Naive thymus-derived CD4-positive, alpha-beta T cell (primary cell): ENCODE results near the gene PDE4DIP. TPM values are rescaled to one million over a fixed set of nuclear protein-coding genes. Genes with fewer than 3 reads are reported as not detected.
"Not testable (repeated sequence)": the region's sequence is repeated elsewhere in the genome, so short reads cannot be mapped to it uniquely, and the experiment has no call there.

ENCODE experiments used
- ATAC-seq: fragments of 150-1000 bp; cut with Tn5 transposase; 2 replicates; pipeline ENCODE4 v1.10.0; 2021; ENCODE audit warnings: mild to moderate bottlenecking, moderate library complexity
- CTCF ChIA-PET: fragments of 350-600 bp; sonication (Branson Sonifier 250); formaldehyde crosslinking; loops from one replicate; lab custom pipeline; 2021; ENCODE audit warnings: antibody characterized with exemption; lab: Charles Lee
- POLR2A ChIA-PET: fragments of 350-600 bp; sonication (Branson Sonifier 250); formaldehyde crosslinking; loops from one replicate; lab custom pipeline; 2021; ENCODE audit warnings: antibody characterized with exemption, inconsistent platforms; lab: Charles Lee
- DNase-seq, 9 donors: peaks; one replicate each; pipeline versions ENCODE4 v3.0.0 to v3.0.0-alpha.2; 2020 to 2022; ENCODE audit warnings: mixed read lengths in 1 of 9
- H3K27ac ChIP-seq: one replicate; pipeline ENCODE4 v1.7.0; 2013; ENCODE audit warnings: mild to moderate bottlenecking, low read depth, low read length, moderate library complexity
- H3K27me3 ChIP-seq, 2 donors: one replicate each; pipeline ENCODE4 v1.7.0; 2013; ENCODE audit warnings: low read length in 2 of 2, mild to moderate bottlenecking in 2 of 2, moderate library complexity in 2 of 2; ENCODE audit not compliant: control insufficient read depth in 2 of 2, insufficient read depth in 2 of 2
- H3K36me3 ChIP-seq, 3 experiments: 1 replicate in 2 of 3; 2 replicates in 1 of 3; pipeline ENCODE4 v1.7.0; 2013; ENCODE audit warnings: low read length in 3 of 3, mild to moderate bottlenecking in 3 of 3, moderate library complexity in 1 of 3; ENCODE audit not compliant: insufficient read depth in 3 of 3, control insufficient read depth in 2 of 3
- H3K4me1 ChIP-seq, 2 donors: one replicate each; pipeline ENCODE4 v1.7.0; 2013; ENCODE audit warnings: low read length in 2 of 2, mild to moderate bottlenecking in 2 of 2, moderate library complexity in 1 of 2; ENCODE audit not compliant: control insufficient read depth in 2 of 2, insufficient read depth in 2 of 2
- H3K4me3 ChIP-seq: 2 replicates; pipeline ENCODE4 v1.7.0; 2013; ENCODE audit warnings: mild to moderate bottlenecking, low read length
- H3K9me3 ChIP-seq, 3 experiments: 1 replicate in 2 of 3; 2 replicates in 1 of 3; pipeline ENCODE4 v1.7.0; 2013; ENCODE audit warnings: low read length in 3 of 3; ENCODE audit not compliant: control insufficient read depth in 2 of 3
- H3K27ac Mint-ChIP-seq, 9 donors: one replicate each; pipeline ENCODE4 v1.8.0; 2020 to 2022; ENCODE audit warnings: mixed read lengths in 9 of 9, mild to moderate bottlenecking in 8 of 9, moderate library complexity in 5 of 9, inconsistent platforms in 2 of 9
- H3K27me3 Mint-ChIP-seq, 5 donors: one replicate each; pipeline ENCODE4 v1.8.0; 2021 to 2022; ENCODE audit warnings: mixed read lengths in 5 of 5, mild to moderate bottlenecking in 1 of 5
- H3K36me3 Mint-ChIP-seq, 5 donors: one replicate each; pipeline ENCODE4 v1.8.0; 2020 to 2022; ENCODE audit warnings: mixed read lengths in 5 of 5, mild to moderate bottlenecking in 3 of 5, inconsistent platforms in 1 of 5
- H3K4me1 Mint-ChIP-seq, 7 donors: one replicate each; pipeline ENCODE4 v1.8.0; 2020 to 2022; ENCODE audit warnings: mixed read lengths in 7 of 7, mild to moderate bottlenecking in 3 of 7, inconsistent platforms in 1 of 7
- H3K4me3 Mint-ChIP-seq, 10 donors: one replicate each; pipeline ENCODE4 v1.8.0; 2020 to 2022; ENCODE audit warnings: mild to moderate bottlenecking in 10 of 10, mixed read lengths in 10 of 10, moderate library complexity in 6 of 10, inconsistent platforms in 2 of 10
- H3K9me3 Mint-ChIP-seq, 11 donors: one replicate each; pipeline ENCODE4 v1.8.0; 2020 to 2022; ENCODE audit warnings: mixed read lengths in 11 of 11, mild to moderate bottlenecking in 4 of 11, inconsistent platforms in 1 of 11, moderate library complexity in 1 of 11
- intact Hi-C, 2 donors: fragments of 100-400 bp; cut with micrococcal nuclease; formaldehyde crosslinking; loops; one replicate each; pipeline ENCODE4 v1.15.1; 2023
- polyA plus RNA-seq, 2 donors: library from polyadenylated mRNA; unstranded; fragments of 300-500 nt; fragmentation: Illumina TruSeq; gene quantifications; one replicate each; pipeline ENCODE4 v1.2.3, GENCODE V29; 2021
- total RNA-seq, 6 experiments: library from RNA in 5 of 6; stranded (reverse) in 5 of 6; gene quantifications; 1 replicate in 5 of 6; 2 replicates in 1 of 6; pipeline ENCODE4 v1.2.3 and lab custom pipeline; 2021 to 2026

PDE4DIP gene
- total RNA-seq, result 10 to 100 TPM; 37.0 to 73.9 (median 44.6) TPM
- polyA plus RNA-seq, result 10 to 100 TPM; 14.5 to 29.0 TPM
- total RNA-seq (lab: John Stamatoyannopoulos, UW), result 34.1 reads per million, percentile 63 among the genes with 10 or more reads in this experiment

DNA sequence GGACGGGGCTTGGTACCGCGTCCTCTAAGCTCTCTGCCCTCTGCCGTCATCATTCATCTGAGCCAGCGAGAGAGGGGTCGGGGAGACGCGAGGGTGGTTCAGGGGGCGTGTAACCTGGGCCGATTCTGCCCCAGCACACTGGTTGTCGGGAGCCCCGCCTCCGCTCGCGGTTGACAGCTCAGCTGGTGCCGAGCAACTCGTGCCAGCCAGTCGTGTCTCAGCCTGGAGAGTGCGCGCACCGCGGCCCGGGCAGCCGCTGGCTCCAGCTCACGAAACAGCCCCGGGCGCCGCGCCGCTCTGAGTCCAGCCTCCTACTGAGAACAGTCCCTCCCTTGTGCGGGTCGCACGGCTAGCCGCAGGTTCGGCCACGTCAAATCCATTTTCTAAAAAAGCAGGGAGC lies at the start of gene PDE4DIP:
Gene PDE4DIP (plus strand): TSS at position 209 of the 400 bp plus-strand sequence. CDS start 347 bp downstream, outside the sequence.
- H3K4me3 Mint-ChIP-seq, result peak within 1 kb of the TSS in 8 of 10 donors; percentile 47 to 88 (median 74)
- H3K9me3 Mint-ChIP-seq, CTCF ChIA-PET, H3K4me3 ChIP-seq, H3K9me3 ChIP-seq, H3K4me1 ChIP-seq, H3K27ac ChIP-seq, H3K36me3 Mint-ChIP-seq, intact Hi-C loops, POLR2A ChIA-PET, H3K27me3 Mint-ChIP-seq, H3K36me3 ChIP-seq, H3K4me1 Mint-ChIP-seq, H3K27ac Mint-ChIP-seq, H3K27me3 ChIP-seq: not testable (repeated sequence)
- peak; percentile 98 for ATAC-seq
- DNase-seq, result peak in 8 of 9 donors; percentile 0 to 55 (median 22)

- H3K4me3 ChIP-seq, CTCF ChIA-PET, H3K27ac ChIP-seq, intact Hi-C loops, H3K4me1 ChIP-seq, H3K9me3 Mint-ChIP-seq, POLR2A ChIA-PET, H3K9me3 ChIP-seq, H3K36me3 ChIP-seq, H3K27ac Mint-ChIP-seq, DNase-seq, H3K36me3 Mint-ChIP-seq, H3K27me3 ChIP-seq, H3K4me3 Mint-ChIP-seq, H3K27me3 Mint-ChIP-seq, H3K4me1 Mint-ChIP-seq: not testable (repeated sequence)
- peak; percentile 31 for ATAC-seq
Measured at GRCh38 chr1:148808268-148808928, 35.8 kb upstream of the PDE4DIP start.

DNA sequence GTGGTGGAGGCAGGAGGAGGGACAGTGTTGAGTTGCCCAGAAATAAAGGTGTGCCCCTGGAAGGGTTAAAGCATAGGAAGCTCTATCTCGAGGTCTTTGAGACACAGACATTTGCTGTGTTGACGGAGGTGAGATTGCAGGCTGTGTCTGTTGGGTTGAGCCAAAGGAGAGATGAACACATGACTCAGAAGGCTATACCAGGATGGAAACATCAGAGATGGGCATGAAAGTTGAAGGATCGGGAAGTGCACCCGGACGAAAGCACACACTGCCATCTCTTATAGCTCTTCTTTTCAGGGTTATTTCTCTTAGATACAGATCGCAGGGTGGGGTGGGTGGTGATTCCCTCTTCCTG lies 35.3 kb upstream of the PDE4DIP start:
- H3K4me3 Mint-ChIP-seq, H3K27me3 Mint-ChIP-seq, H3K27ac ChIP-seq, ATAC-seq, H3K27ac Mint-ChIP-seq, H3K36me3 ChIP-seq, H3K4me1 Mint-ChIP-seq, CTCF ChIA-PET, POLR2A ChIA-PET, H3K36me3 Mint-ChIP-seq, DNase-seq, H3K4me3 ChIP-seq, intact Hi-C loops, H3K9me3 ChIP-seq, H3K27me3 ChIP-seq, H3K4me1 ChIP-seq, H3K9me3 Mint-ChIP-seq: not testable (repeated sequence)

DNA sequence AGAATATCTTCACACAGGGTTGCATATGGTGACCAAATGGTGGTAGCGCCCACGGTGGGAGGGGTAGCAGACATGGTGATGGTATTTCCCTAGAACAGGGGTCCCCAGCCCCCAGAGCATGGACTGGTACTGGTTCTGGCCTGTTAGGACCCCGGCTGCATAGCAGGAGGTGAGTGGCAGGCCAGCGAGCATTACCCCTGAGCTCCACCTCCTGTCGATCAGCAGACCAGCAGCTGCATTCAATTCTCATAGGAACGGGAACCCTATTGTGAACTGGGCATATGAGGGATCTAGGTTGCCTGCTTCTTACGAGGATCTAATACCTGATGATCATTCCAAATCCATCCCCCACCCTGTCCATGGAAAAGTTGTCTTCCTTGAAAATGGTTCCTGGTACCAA lies 22.0 kb upstream of the PDE4DIP start:
- H3K4me3 ChIP-seq, intact Hi-C loops: not testable (repeated sequence)

GRCh38 chr1:148823822-148824221 lies 20.4 kb upstream of the PDE4DIP start:
- H3K9me3 Mint-ChIP-seq, POLR2A ChIA-PET, H3K27me3 Mint-ChIP-seq, H3K4me1 ChIP-seq, CTCF ChIA-PET, H3K36me3 ChIP-seq, H3K27ac Mint-ChIP-seq, H3K4me1 Mint-ChIP-seq, DNase-seq, ATAC-seq, intact Hi-C loops, H3K9me3 ChIP-seq, H3K27ac ChIP-seq, H3K36me3 Mint-ChIP-seq, H3K27me3 ChIP-seq, H3K4me3 ChIP-seq, H3K4me3 Mint-ChIP-seq: not testable (repeated sequence)

More for the DNA sequence above, 22.0 kb upstream of the PDE4DIP start:
- CTCF ChIA-PET, H3K27ac ChIP-seq, H3K27ac Mint-ChIP-seq, H3K27me3 Mint-ChIP-seq, H3K9me3 ChIP-seq, H3K4me3 Mint-ChIP-seq, H3K9me3 Mint-ChIP-seq, POLR2A ChIA-PET, H3K27me3 ChIP-seq, DNase-seq, H3K36me3 ChIP-seq, H3K36me3 Mint-ChIP-seq, H3K4me1 Mint-ChIP-seq, ATAC-seq, H3K4me1 ChIP-seq: not testable (repeated sequence)

- intact Hi-C loops, H3K27me3 ChIP-seq, H3K9me3 Mint-ChIP-seq, DNase-seq, H3K27ac Mint-ChIP-seq, CTCF ChIA-PET, H3K4me1 ChIP-seq, H3K36me3 Mint-ChIP-seq, H3K4me3 Mint-ChIP-seq, H3K27me3 Mint-ChIP-seq, H3K9me3 ChIP-seq, H3K4me3 ChIP-seq, H3K36me3 ChIP-seq, H3K4me1 Mint-ChIP-seq, POLR2A ChIA-PET, H3K27ac ChIP-seq: not testable (repeated sequence)
- peak; percentile 85 for ATAC-seq
Measured at GRCh38 chr1:148825029-148825428, 19.2 kb upstream of the PDE4DIP start.

GRCh38 chr1:148828531-148828930 lies 15.7 kb upstream of the PDE4DIP start:
- H3K27me3 Mint-ChIP-seq, H3K4me1 ChIP-seq, H3K4me3 ChIP-seq, H3K27me3 ChIP-seq, H3K36me3 Mint-ChIP-seq, H3K27ac ChIP-seq, H3K27ac Mint-ChIP-seq, H3K9me3 Mint-ChIP-seq, ATAC-seq, H3K4me1 Mint-ChIP-seq, POLR2A ChIA-PET, CTCF ChIA-PET, DNase-seq, H3K4me3 Mint-ChIP-seq, H3K9me3 ChIP-seq, H3K36me3 ChIP-seq, intact Hi-C loops: not testable (repeated sequence)
